PC-9 (cell line): ENCODE data around the gene TAF7. TPM values are rescaled to one million over a fixed set of nuclear protein-coding genes. Genes with fewer than 3 reads are reported as not detected.

Experiments
- BruUV-seq: library from RNA; stranded (reverse); fragments of 400-500 nt; replicated peaks from 2 replicates; lab custom pipeline; 2021; lab: Mats Ljungman, UMichigan
- CTCF ChIA-PET: fragments of 300-600 bp; sonication (Branson Sonifier 250); formaldehyde crosslinking; loops from one replicate; lab custom pipeline; 2022; ENCODE audit warnings: antibody characterized with exemption; lab: Charles Lee
- POLR2A ChIA-PET: fragments of 300-600 bp; sonication (Branson Sonifier 250); formaldehyde crosslinking; loops from one replicate; lab custom pipeline; 2022; ENCODE audit warnings: antibody characterized with exemption; ENCODE audit not compliant: unreplicated experiment; lab: Charles Lee
- DNase-seq, 2 experiments: peaks; one replicate each; pipeline versions ENCODE4 v3.0.0 to v3.0.0-alpha.2; 2015 to 2022; ENCODE audit warnings: mixed read lengths in 1 of 2
- H2AFZ ChIP-seq: fragments of 200-600 bp; sonication (generic); 2 replicates; pipeline ENCODE4 v1.8.1; 2017; ENCODE audit warnings: antibody characterized with exemption
- H3F3A ChIP-seq: fragments of 200-600 bp; sonication (generic); 2 replicates; pipeline ENCODE4 v1.8.1; 2017; ENCODE audit warnings: antibody characterized with exemption, mild to moderate bottlenecking, low read depth; ENCODE audit not compliant: insufficient read depth
- H3K27ac ChIP-seq: fragments of 200-600 bp; sonication (generic); 2 replicates; pipeline ENCODE4 v1.6.1; 2016; ENCODE audit warnings: mixed run types
- H3K27me3 ChIP-seq: fragments of 200-600 bp; sonication (generic); 2 replicates; pipeline ENCODE4 v1.6.1; 2016; ENCODE audit warnings: low read depth, mixed run types; ENCODE audit not compliant: insufficient read depth
- H3K36me3 ChIP-seq: fragments of 200-600 bp; sonication (generic); 2 replicates; pipeline ENCODE4 v1.6.1; 2016; ENCODE audit warnings: low read depth, mixed run types
- H3K4me1 ChIP-seq: fragments of 200-600 bp; sonication (generic); replicated peaks from 2 replicates; pipeline ENCODE4 v1.6.1; 2016; ENCODE audit warnings: mixed run types; ENCODE audit not compliant: insufficient read depth
- H3K4me2 ChIP-seq: fragments of 200-600 bp; sonication (generic); 2 replicates; pipeline ENCODE4 v1.6.1; 2017; ENCODE audit warnings: mixed run types
- H3K4me3 ChIP-seq: fragments of 200-600 bp; sonication (generic); 2 replicates; pipeline ENCODE4 v1.6.1; 2016; ENCODE audit warnings: mixed run types
- H3K79me2 ChIP-seq: fragments of 200-600 bp; sonication (generic); 2 replicates; pipeline ENCODE4 v1.6.1; 2017; ENCODE audit warnings: low read depth, mixed run types
- H3K9me2 ChIP-seq: fragments of 200-600 bp; sonication (generic); 2 replicates; pipeline ENCODE4 v1.8.1; 2017; ENCODE audit warnings: mild to moderate bottlenecking; ENCODE audit not compliant: insufficient read depth
- H3K9me3 ChIP-seq: fragments of 200-600 bp; sonication (generic); 2 replicates; pipeline ENCODE4 v1.8.1; 2016; ENCODE audit warnings: low read depth; ENCODE audit not compliant: insufficient read depth
- H4K20me1 ChIP-seq: fragments of 200-600 bp; sonication (generic); 2 replicates; pipeline ENCODE4 v1.8.1; 2017; ENCODE audit not compliant: insufficient read depth
- EZH2 ChIP-seq: fragments of 200-600 bp; sonication (generic); IDR thresholded peaks from 2 replicates; pipeline ENCODE4 v1.8.0; 2017; ENCODE audit warnings: antibody characterized with exemption, low read depth
- intact Hi-C: fragments of 100-400 bp; cut with micrococcal nuclease; formaldehyde crosslinking; loops from one replicate; pipeline ENCODE4 v1.10.0; 2022; ENCODE audit not compliant: unreplicated experiment
- total RNA-seq: library from RNA; stranded (reverse); gene quantifications from 2 replicates; pipeline ENCODE4 v1.2.3, GENCODE V29; 2021
- TF ChIP-seq, protein P1 (sequence below): fragments of 200-600 bp; sonication (generic); conservative IDR thresholded peaks from 2 replicates; pipeline ENCODE4 v1.6.1; 2017; ENCODE audit warnings: mixed run types, antibody characterized with exemption, mild to moderate bottlenecking, moderate library complexity

The TAF7 gene
- total RNA-seq, 1 experiment from 2014 or later, result 57.6 TPM

DNA sequence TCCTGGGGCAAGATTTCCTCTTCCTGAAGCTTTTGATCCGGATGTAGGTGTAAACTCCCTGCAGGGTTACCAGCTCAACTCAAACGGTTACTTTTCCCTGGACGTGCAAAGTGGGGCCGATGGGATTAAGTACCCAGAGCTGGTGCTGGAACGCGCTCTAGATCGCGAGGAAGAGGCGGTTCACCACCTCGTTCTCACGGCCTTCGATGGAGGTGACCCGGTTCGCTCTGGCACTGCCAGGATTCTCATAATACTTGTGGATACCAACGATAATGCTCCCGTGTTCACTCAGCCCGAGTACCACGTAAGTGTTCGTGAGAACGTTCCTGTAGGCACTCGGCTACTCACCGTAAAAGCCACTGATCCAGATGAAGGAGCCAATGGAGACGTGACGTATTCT lies 35.1 kb upstream of the TAF7 start:
- Histone ChIP-seq H3K4me1 (no peaks in the 10 kb centered on the region), H3F3A (no peaks in the 10 kb centered on the region), H3K79me2 (no peaks in the 10 kb centered on the region), H3K4me3 (no peak overlapping the region), H3K4me2 (no peak overlapping the region), H3K36me3 (no peaks in the 10 kb centered on the region), H3K9me2 (no peaks in the 10 kb centered on the region), H3K9me3 (0 out of 2 replicates have a peak, but pooled peaks cover 4% of the 10 kb centered on the region), H3K27me3 (no peaks in the 10 kb centered on the region), H2AFZ (no peak overlapping the region), H3K27ac (no peak overlapping the region), H4K20me1 (no peaks in the 10 kb centered on the region)
- CTCF ChIA-PET, result interaction anchor here (0.7 kb wide), 1 partner anchor 202 kb away, joined by 3 read pairs; no protein-coding TSS in a partner anchor
- TF ChIP-seq, protein P1, sequence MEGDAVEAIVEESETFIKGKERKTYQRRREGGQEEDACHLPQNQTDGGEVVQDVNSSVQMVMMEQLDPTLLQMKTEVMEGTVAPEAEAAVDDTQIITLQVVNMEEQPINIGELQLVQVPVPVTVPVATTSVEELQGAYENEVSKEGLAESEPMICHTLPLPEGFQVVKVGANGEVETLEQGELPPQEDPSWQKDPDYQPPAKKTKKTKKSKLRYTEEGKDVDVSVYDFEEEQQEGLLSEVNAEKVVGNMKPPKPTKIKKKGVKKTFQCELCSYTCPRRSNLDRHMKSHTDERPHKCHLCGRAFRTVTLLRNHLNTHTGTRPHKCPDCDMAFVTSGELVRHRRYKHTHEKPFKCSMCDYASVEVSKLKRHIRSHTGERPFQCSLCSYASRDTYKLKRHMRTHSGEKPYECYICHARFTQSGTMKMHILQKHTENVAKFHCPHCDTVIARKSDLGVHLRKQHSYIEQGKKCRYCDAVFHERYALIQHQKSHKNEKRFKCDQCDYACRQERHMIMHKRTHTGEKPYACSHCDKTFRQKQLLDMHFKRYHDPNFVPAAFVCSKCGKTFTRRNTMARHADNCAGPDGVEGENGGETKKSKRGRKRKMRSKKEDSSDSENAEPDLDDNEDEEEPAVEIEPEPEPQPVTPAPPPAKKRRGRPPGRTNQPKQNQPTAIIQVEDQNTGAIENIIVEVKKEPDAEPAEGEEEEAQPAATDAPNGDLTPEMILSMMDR, result no peak
- no peak for TF ChIP-seq EZH2
- POLR2A ChIA-PET, result no interaction called here
- DNase-seq, result no peak
- no TSS peak for BruUV-seq
- intact Hi-C loops, result no loop called here

DNA sequence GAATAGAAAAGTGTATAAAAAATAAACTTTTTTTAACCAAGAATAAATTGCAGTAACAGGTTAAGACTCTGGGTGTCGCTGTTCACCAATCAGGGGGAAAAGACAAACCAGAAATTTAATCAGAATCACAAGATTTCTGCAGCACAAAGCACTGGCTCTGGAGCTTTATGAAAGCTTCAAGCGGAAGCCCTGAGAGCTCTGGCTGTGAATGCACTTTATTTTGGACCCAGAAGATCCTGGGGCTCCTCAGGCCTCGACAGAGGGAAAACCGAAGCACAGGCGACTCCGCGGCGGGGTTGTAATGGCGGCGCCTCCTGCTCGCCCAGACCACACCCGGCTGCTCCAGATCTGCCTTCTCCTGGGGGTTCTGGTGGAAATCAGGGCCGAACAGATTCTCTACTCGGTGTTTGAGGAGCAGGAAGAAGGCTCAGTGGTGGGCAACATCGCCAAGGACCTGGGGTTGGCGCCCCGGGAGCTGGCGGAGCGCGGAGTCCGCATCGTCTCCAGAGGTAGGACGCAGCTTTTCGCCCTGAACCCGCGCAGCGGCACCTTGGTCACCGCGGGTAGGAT lies 34.4 kb upstream of the TAF7 start, which contains the start of gene PCDHGA4:
PCDHGA4 (plus strand) TSS at position 122 of the 570 bp plus-strand sequence; CDS start at position 209, 87 bp downstream.
- no peak within 1 kb of the TSS for H3K27ac ChIP-seq
- no peak within 1 kb of the TSS for H3K4me3 ChIP-seq
- intact Hi-C loops, result loop anchor here (5.0 kb wide), 1 partner anchor 207 kb away; no protein-coding TSS in a partner anchor
- no peaks in the 10 kb centered on the region for H3F3A ChIP-seq
- no peaks in the 10 kb centered on the region for H3K27me3 ChIP-seq
- no peaks in the 10 kb centered on the region for H3K4me1 ChIP-seq
- BruUV-seq, result no TSS peak
- TF ChIP-seq, protein P1, result peak; percentile 60
- TF ChIP-seq EZH2, result no peak
- H4K20me1 ChIP-seq, result no peaks in the 10 kb centered on the region
- no peak within 1 kb of the TSS for H2AFZ ChIP-seq
- no peaks in the 10 kb centered on the region for H3K79me2 ChIP-seq
- no peak for DNase-seq
- no peak within 1 kb of the TSS for H3K4me2 ChIP-seq
- ChIA-PET CTCF (no interaction called here), POLR2A (no interaction called here)
- no peaks in the 10 kb centered on the region for H3K9me2 ChIP-seq
- H3K9me3 ChIP-seq, result no peaks in the 10 kb centered on the region
- no peaks in the 10 kb centered on the region for H3K36me3 ChIP-seq

DNA sequence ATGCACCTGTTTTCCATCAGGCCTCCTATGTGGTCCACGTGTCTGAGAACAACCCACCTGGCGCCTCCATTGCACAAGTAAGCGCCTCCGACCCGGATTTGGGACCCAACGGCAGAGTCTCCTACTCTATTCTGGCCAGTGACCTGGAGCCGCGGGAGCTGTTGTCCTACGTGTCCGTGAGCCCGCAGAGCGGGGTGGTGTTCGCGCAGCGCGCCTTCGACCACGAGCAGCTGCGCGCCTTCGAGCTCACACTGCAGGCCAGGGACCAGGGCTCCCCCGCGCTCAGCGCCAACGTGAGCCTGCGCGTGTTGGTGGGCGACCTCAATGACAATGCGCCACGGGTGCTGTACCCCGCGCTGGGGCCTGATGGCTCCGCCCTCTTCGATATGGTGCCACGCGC lies 31.0 kb upstream of the TAF7 start:
- Histone ChIP-seq H3F3A (no peaks in the 10 kb centered on the region), H2AFZ (no peak overlapping the region), H3K27me3 (no peaks in the 10 kb centered on the region), H3K36me3 (no peaks in the 10 kb centered on the region), H3K4me2 (no peak overlapping the region), H3K79me2 (no peaks in the 10 kb centered on the region), H3K9me3 (no peaks in the 10 kb centered on the region), H3K9me2 (no peaks in the 10 kb centered on the region), H3K4me3 (no peak overlapping the region), H4K20me1 (no peaks in the 10 kb centered on the region), H3K27ac (no peak overlapping the region), H3K4me1 (no peaks in the 10 kb centered on the region)
- intact Hi-C loops, result loop anchor here (5.0 kb wide), 1 partner anchor 211 kb away; no protein-coding TSS in a partner anchor
- no peak for DNase-seq
- ChIA-PET POLR2A (no interaction called here), CTCF (no interaction called here)
- TF ChIP-seq, protein P1, result no peak
- TF ChIP-seq EZH2, result no peak
- no TSS peak for BruUV-seq
